Renal cortical epithelial cell (primary cell): ENCODE results near the gene DNAI4. TPM values are rescaled to one million over a fixed set of nuclear protein-coding genes. Genes with fewer than 3 reads are reported as not detected.
"Not testable (repeated sequence)": the region's sequence is repeated elsewhere in the genome, so short reads cannot be mapped to it uniquely, and the experiment has no call there.

Source experiments
- DNase-seq: peaks from one replicate; pipeline ENCODE4 v3.0.0-alpha.2; 2011; ENCODE audit warnings: low read depth
- total RNA-seq: library from RNA; depleted of rRNA; stranded (reverse); fragments of >200 nt; gene quantifications from 2 replicates; pipeline ENCODE4 v1.2.3, GENCODE V29; 2014

The DNAI4 gene
- total RNA-seq, 1 donor from 2014 or later, result 42.3 TPM

- no peak for DNase-seq
These were observed 4.6 kb upstream of the DNAI4 start for GRCh38 chr1:66929146-66929688.

GRCh38 chr1:66927528-66927927 is 2.9 kb upstream of the DNAI4 start:
- no peak for DNase-seq

- DNase-seq, result no peak
These were observed 1.3 kb upstream of the DNAI4 start for GRCh38 chr1:66925944-66926343.

- DNase-seq, result no peak
These were observed 878 bp upstream of the DNAI4 start for GRCh38 chr1:66925558-66925910.

GRCh38 chr1:66920543-66920942 is 4.1 kb downstream of the DNAI4 start:
- no peak for DNase-seq

GRCh38 chr1:66919828-66920227 is 4.8 kb downstream of the DNAI4 start:
- no peak for DNase-seq

GRCh38 chr1:66919063-66919462 is 5.6 kb downstream of the DNAI4 start:
- no peak for DNase-seq

- DNase-seq, result no peak
These were observed 7.2 kb downstream of the DNAI4 start for GRCh38 chr1:66917476-66917875.

GRCh38 chr1:66916320-66916719 is 8.3 kb downstream of the DNAI4 start:
- no peak for DNase-seq

- DNase-seq, result not testable (repeated sequence)
These were observed 9.5 kb downstream of the DNAI4 start for GRCh38 chr1:66915203-66915602.

GRCh38 chr1:66893712-66894111 is 30.9 kb downstream of the DNAI4 start:
- DNase-seq, result no peak

- no peak for DNase-seq
These were observed 34.0 kb downstream of the DNAI4 start for GRCh38 chr1:66890621-66891020.

GRCh38 chr1:66889030-66889429 is 35.6 kb downstream of the DNAI4 start:
- no peak for DNase-seq

- DNase-seq, result no peak
These were observed 48.0 kb downstream of the DNAI4 start for GRCh38 chr1:66876664-66877063.

GRCh38 chr1:66873111-66873510 is 51.5 kb downstream of the DNAI4 start:
- no peak for DNase-seq

GRCh38 chr1:66872024-66872423 is 52.6 kb downstream of the DNAI4 start:
- DNase-seq, result not testable (repeated sequence)

GRCh38 chr1:66867501-66867900 is 57.2 kb downstream of the DNAI4 start:
- no peak for DNase-seq

- no peak for DNase-seq
These were observed 64.1 kb downstream of the DNAI4 start for GRCh38 chr1:66860529-66860928.

GRCh38 chr1:66853379-66853778 is 71.3 kb downstream of the DNAI4 start:
- DNase-seq, result no peak

- DNase-seq, result peak; percentile 9
These were observed 71.8 kb downstream of the DNAI4 start for GRCh38 chr1:66852870-66853269.

- DNase-seq, result no peak
These were observed 73.7 kb downstream of the DNAI4 start for GRCh38 chr1:66850989-66851388.

- DNase-seq, result no peak
These were observed 76.5 kb downstream of the DNAI4 start for GRCh38 chr1:66848193-66848592.

GRCh38 chr1:66840929-66841328 is 83.7 kb downstream of the DNAI4 start:
- DNase-seq, result peak; percentile 1

GRCh38 chr1:66834926-66835325 is 89.7 kb downstream of the DNAI4 start:
- peak; percentile 10 for DNase-seq

GRCh38 chr1:66833112-66833511 is 91.5 kb downstream of the DNAI4 start:
- DNase-seq, result no peak
